Right lobe of liver (tissue), 4 donors: ENCODE results near the gene ZNF385B.

Experiments
- CTCF ChIP-seq, 4 donors: fragments of 200-600 bp in 3 of 4; fragments of 450-650 bp in 1 of 4; IDR thresholded peaks; one replicate each; pipeline versions ENCODE4 v1.5.1 to v1.8.0; 2016 to 2022; ENCODE audit warnings: antibody characterized with exemption in 4 of 4, mild to moderate bottlenecking in 2 of 4
- POLR2A ChIP-seq: fragments of 450-650 bp; IDR thresholded peaks from one replicate; pipeline ENCODE4 v1.6.1; 2017; ENCODE audit warnings: antibody characterized with exemption, mild to moderate bottlenecking
- donor health status: DM: no; HTN: no; CAD: no.
- donor health status: DM: no; HTN: no; CAD: no.
- donor health status: DM: no; HTN: yes; CAD: no.

DNA sequence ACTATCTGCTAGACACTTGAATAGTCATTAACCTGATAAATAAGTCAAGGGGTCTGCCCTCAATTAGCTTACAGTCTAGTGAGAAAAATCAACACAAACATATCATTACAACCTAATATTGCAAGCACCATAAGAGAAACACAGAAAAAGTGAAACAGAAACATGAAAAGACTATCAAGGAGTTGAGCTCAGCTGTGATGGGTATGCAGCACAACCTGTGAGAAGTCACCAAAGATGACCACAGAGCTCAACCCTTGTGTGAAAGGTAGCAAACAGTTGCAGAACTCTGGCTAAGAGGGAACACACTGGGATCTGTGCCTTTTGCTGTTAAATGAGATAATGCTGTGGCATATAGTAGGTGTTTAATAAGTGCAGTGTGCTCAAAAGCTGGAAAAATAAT, 11.7 kb downstream of the ZNF385B start:
- no peak for TF ChIP-seq CTCF (IDR thresholded peaks at IDR 0.05)
- TF ChIP-seq POLR2A, result no peak
